H9 (cell line): ENCODE results near the gene AANAT. TPM values are rescaled to one million over a fixed set of nuclear protein-coding genes. Genes with fewer than 3 reads are reported as not detected.

Experiments used
- DNase-seq: peaks from one replicate; pipeline ENCODE4 v3.0.0-alpha.2; 2017
- H2AFZ ChIP-seq: one replicate; pipeline ENCODE4 v1.6.1; 2013; ENCODE audit warnings: mild to moderate bottlenecking, low read length, control low read depth, moderate library complexity
- H2AK5ac ChIP-seq: 2 replicates; pipeline ENCODE4 v1.6.1; 2013; ENCODE audit warnings: low read length, control low read depth, mixed read lengths; ENCODE audit not compliant: insufficient read length
- H2BK120ac ChIP-seq: one replicate; pipeline ENCODE4 v1.6.1; 2013; ENCODE audit warnings: low read depth, mild to moderate bottlenecking, low read length, control low read depth, inconsistent platforms; ENCODE audit not compliant: poor library complexity, severe bottlenecking
- H2BK12ac ChIP-seq: 2 replicates; pipeline ENCODE4 v1.6.1; 2013; ENCODE audit warnings: low read length, control low read depth, mixed read lengths, low read depth; ENCODE audit not compliant: insufficient read length
- H2BK15ac ChIP-seq: 2 replicates; pipeline ENCODE4 v1.6.1; 2013; ENCODE audit warnings: low read depth, low read length, control low read depth
- H2BK20ac ChIP-seq: one replicate; pipeline ENCODE4 v1.6.1; 2013; ENCODE audit warnings: low read depth, mild to moderate bottlenecking, low read length, control low read depth, inconsistent platforms; ENCODE audit not compliant: poor library complexity, severe bottlenecking
- H2BK5ac ChIP-seq: 2 replicates; pipeline ENCODE4 v1.6.1; 2013; ENCODE audit warnings: low read length, control low read depth, mixed read lengths; ENCODE audit not compliant: insufficient read length
- H3K14ac ChIP-seq: 2 replicates; pipeline ENCODE4 v1.6.1; 2013; ENCODE audit warnings: low read length, control low read depth; ENCODE audit not compliant: insufficient read depth
- H3K18ac ChIP-seq: 2 replicates; pipeline ENCODE4 v1.6.1; 2013; ENCODE audit warnings: low read depth, mild to moderate bottlenecking, mixed read lengths, low read length, control low read depth; ENCODE audit not compliant: insufficient read length
- H3K23ac ChIP-seq: 2 replicates; pipeline ENCODE4 v1.6.1; 2013; ENCODE audit warnings: low read length, control low read depth, mixed read lengths, low read depth; ENCODE audit not compliant: insufficient read length
- H3K23me2 ChIP-seq: 2 replicates; pipeline ENCODE4 v1.6.1; 2013; ENCODE audit warnings: low read depth, mild to moderate bottlenecking, mixed read lengths, low read length, control low read depth; ENCODE audit not compliant: insufficient read length, poor library complexity, severe bottlenecking
- H3K27ac ChIP-seq: 2 replicates; pipeline ENCODE4 v1.5.1; 2013; ENCODE audit warnings: low read length, control low read depth, mixed read lengths, low read depth; ENCODE audit not compliant: insufficient read length
- H3K27me3 ChIP-seq: 2 replicates; pipeline ENCODE4 v1.6.1; 2013; ENCODE audit warnings: low read length, control low read depth, inconsistent platforms; ENCODE audit not compliant: insufficient read depth
- H3K4ac ChIP-seq: 2 replicates; pipeline ENCODE4 v1.6.1; 2013; ENCODE audit warnings: low read depth, mild to moderate bottlenecking, control low read depth, inconsistent platforms, low read length, moderate library complexity
- H3K4me1 ChIP-seq: 2 replicates; pipeline ENCODE4 v1.6.1; 2013; ENCODE audit warnings: low read length, control low read depth, inconsistent platforms; ENCODE audit not compliant: insufficient read depth
- H3K4me2 ChIP-seq: 2 replicates; pipeline ENCODE4 v1.6.1; 2013; ENCODE audit warnings: low read length, control low read depth, mixed read lengths; ENCODE audit not compliant: insufficient read length, insufficient read depth
- H3K56ac ChIP-seq: 2 replicates; pipeline ENCODE4 v1.6.1; 2013; ENCODE audit warnings: low read depth, mild to moderate bottlenecking, mixed read lengths, low read length, control low read depth; ENCODE audit not compliant: insufficient read length
- H3K79me1 ChIP-seq: 2 replicates; pipeline ENCODE4 v1.6.1; 2013; ENCODE audit warnings: low read depth, mild to moderate bottlenecking, moderate library complexity, low read length, control low read depth, inconsistent platforms; ENCODE audit not compliant: insufficient read depth, poor library complexity, severe bottlenecking
- H3K79me2 ChIP-seq: 2 replicates; pipeline ENCODE4 v1.6.1; 2013; ENCODE audit warnings: low read length, control low read depth, inconsistent platforms; ENCODE audit not compliant: insufficient read depth
- H3K9ac ChIP-seq: 2 replicates; pipeline ENCODE4 v1.6.1; 2013; ENCODE audit warnings: low read length, control low read depth, mixed read lengths; ENCODE audit not compliant: insufficient read length; ENCODE audit errors: extremely low read depth
- H3K9me3 ChIP-seq: one replicate; pipeline ENCODE4 v1.6.1; 2013; ENCODE audit warnings: low read depth, low read length, inconsistent platforms; ENCODE audit not compliant: control insufficient read depth
- H3T11ph ChIP-seq: one replicate; pipeline ENCODE4 v1.6.1; 2013; ENCODE audit warnings: mild to moderate bottlenecking, low read length, control low read depth, inconsistent platforms
- H4K20me1 ChIP-seq: one replicate; pipeline ENCODE4 v1.6.1; 2013; ENCODE audit not compliant: control insufficient read depth, insufficient read length, insufficient read depth
- H4K5ac ChIP-seq: 2 replicates; pipeline ENCODE4 v1.6.1; 2013; ENCODE audit warnings: low read depth, mild to moderate bottlenecking, mixed read lengths, low read length, control low read depth; ENCODE audit not compliant: insufficient read length
- H4K8ac ChIP-seq: replicated peaks from 2 replicates; pipeline ENCODE4 v1.6.1; 2013; ENCODE audit warnings: low read length, control low read depth, mixed read lengths, low read depth; ENCODE audit not compliant: insufficient read length
- H4K91ac ChIP-seq: 2 replicates; pipeline ENCODE4 v1.6.1; 2013; ENCODE audit warnings: low read depth, mild to moderate bottlenecking, moderate library complexity, mixed read lengths, low read length, control low read depth; ENCODE audit not compliant: insufficient read length
- H3K27ac Mint-ChIP-seq, 3 experiments: 2 replicates in 2 of 3; 3 replicates in 1 of 3; pipeline ENCODE4 v1.8.0; 2020 to 2021; ENCODE audit warnings: mixed read lengths in 3 of 3, mild to moderate bottlenecking in 1 of 3, moderate library complexity in 1 of 3
- H3K27me3 Mint-ChIP-seq: 2 replicates; pipeline ENCODE4 v1.8.0; 2021; ENCODE audit warnings: low read depth, mild to moderate bottlenecking, moderate library complexity, mixed read lengths
- H3K36me3 Mint-ChIP-seq, 3 experiments: 2 replicates in 2 of 3; 3 replicates in 1 of 3; pipeline ENCODE4 v1.8.0; 2020 to 2021; ENCODE audit warnings: low read depth in 3 of 3, mixed read lengths in 3 of 3; ENCODE audit not compliant: insufficient read depth in 1 of 3
- H3K4me1 Mint-ChIP-seq, 2 experiments: 2 replicates each; pipeline ENCODE4 v1.8.0; 2020; ENCODE audit warnings: mixed read lengths in 2 of 2
- H3K4me3 Mint-ChIP-seq, 2 experiments: 2 replicates in 1 of 2; 3 replicates in 1 of 2; pipeline ENCODE4 v1.8.0; 2020 to 2021; ENCODE audit warnings: mild to moderate bottlenecking in 2 of 2, mixed read lengths in 2 of 2, moderate library complexity in 1 of 2
- H3K9me3 Mint-ChIP-seq, 2 experiments: 2 replicates in 1 of 2; 3 replicates in 1 of 2; pipeline ENCODE4 v1.8.0; 2020; ENCODE audit warnings: mild to moderate bottlenecking in 2 of 2, mixed read lengths in 2 of 2, moderate library complexity in 1 of 2
- WGBS: extraction: QIAGEN DNeasy Blood & Tissue Kit; methylation state at CpG from one replicate; pipeline ENCODE4 v1.1.7; 2013; ENCODE audit warnings: missing lambda C conversion rate, low lambda C conversion rate, mixed read lengths; ENCODE audit not compliant: insufficient read length; ENCODE audit errors: extremely low coverage; 5-methylcytosine and 5-hydroxymethylcytosine counted together
- total RNA-seq: library from RNA; stranded (reverse); gene quantifications from 2 replicates; pipeline ENCODE4 v1.2.1, GENCODE V29; 2021
- TF ChIP-seq, protein P1 (sequence below): fragments of 200-600 bp; sonication (generic); conservative IDR thresholded peaks from 3 replicates; pipeline ENCODE4 v1.8.0; 2021; ENCODE audit warnings: antibody characterized with exemption, mild to moderate bottlenecking

The AANAT gene
- total RNA-seq, 1 experiment from 2014 or later = 0.55 TPM

DNA sequence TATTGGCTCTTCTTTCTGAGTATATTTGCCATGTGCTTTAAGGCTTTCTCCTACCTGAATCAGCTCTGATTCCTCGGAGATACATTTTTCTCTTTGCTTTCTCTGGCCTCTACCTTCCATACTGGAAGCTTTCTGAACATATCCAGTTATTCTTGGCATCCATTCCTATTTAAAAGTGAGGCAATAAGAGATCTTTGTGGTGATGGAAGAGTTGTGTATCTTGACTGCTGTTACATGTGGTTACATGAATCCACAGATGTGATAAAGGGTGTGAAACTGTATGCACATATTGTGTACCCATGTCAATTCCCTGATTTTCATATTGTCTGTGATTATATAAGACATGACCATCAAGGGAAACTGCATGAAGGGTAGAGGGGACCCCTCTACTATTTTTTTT is 38.9 kb upstream of the AANAT start:
- Histone ChIP-seq H3K79me2 (peaks cover 18% of the 10 kb centered on the region; the same call in 1 of the 2 replicates), H2AFZ (no peak overlapping the region), H2BK120ac (no peak overlapping the region), H3K4me2 (no peak overlapping the region), H3K9me3 (no peaks in the 10 kb centered on the region), H3K14ac (no peak overlapping the region), H3K9ac (no peak overlapping the region), H3K79me1 (peaks cover 13% of the 10 kb centered on the region), H3K4me1 (peaks cover 18% of the 10 kb centered on the region; the same call in 1 of the 2 replicates), H4K20me1 (no peaks in the 10 kb centered on the region), H3K18ac (no peak overlapping the region), H3K27ac (no peak overlapping the region), H4K5ac (no peak overlapping the region), H3T11ph (no peak overlapping the region), H3K27me3 (no peaks in the 10 kb centered on the region), H3K4ac (no peak overlapping the region), H3K56ac (no peak overlapping the region), H2BK5ac (no peak overlapping the region), H3K23me2 (no peaks in the 10 kb centered on the region), H2AK5ac (no peak overlapping the region), H2BK20ac (no peak overlapping the region), H4K8ac (no peak overlapping the region), H4K91ac (no peak overlapping the region), H2BK12ac (no peak overlapping the region), H3K23ac (no peak overlapping the region), H2BK15ac (no peak overlapping the region)
- Mint-ChIP-seq H3K4me1 (peaks cover 30 to 38% of the 10 kb centered on the region in 2 experiments), H3K9me3 (peaks cover 0 to 3% of the 10 kb centered on the region in 2 experiments; a peak in 1 of 5 replicates), H3K27me3 (no peaks in the 10 kb centered on the region), H3K36me3 (peaks cover 0 to 7% (median 3%) of the 10 kb centered on the region in 3 experiments; a peak in 4 of 7 replicates), H3K27ac (no peak overlapping the region), H3K4me3 (no peak overlapping the region)
- TF ChIP-seq, protein P1, sequence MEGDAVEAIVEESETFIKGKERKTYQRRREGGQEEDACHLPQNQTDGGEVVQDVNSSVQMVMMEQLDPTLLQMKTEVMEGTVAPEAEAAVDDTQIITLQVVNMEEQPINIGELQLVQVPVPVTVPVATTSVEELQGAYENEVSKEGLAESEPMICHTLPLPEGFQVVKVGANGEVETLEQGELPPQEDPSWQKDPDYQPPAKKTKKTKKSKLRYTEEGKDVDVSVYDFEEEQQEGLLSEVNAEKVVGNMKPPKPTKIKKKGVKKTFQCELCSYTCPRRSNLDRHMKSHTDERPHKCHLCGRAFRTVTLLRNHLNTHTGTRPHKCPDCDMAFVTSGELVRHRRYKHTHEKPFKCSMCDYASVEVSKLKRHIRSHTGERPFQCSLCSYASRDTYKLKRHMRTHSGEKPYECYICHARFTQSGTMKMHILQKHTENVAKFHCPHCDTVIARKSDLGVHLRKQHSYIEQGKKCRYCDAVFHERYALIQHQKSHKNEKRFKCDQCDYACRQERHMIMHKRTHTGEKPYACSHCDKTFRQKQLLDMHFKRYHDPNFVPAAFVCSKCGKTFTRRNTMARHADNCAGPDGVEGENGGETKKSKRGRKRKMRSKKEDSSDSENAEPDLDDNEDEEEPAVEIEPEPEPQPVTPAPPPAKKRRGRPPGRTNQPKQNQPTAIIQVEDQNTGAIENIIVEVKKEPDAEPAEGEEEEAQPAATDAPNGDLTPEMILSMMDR = no peak
- no peak for DNase-seq
- WGBS = no CpG with 5 or more reads among the region's 1 CpG
